ENCODE data around the gene KLK1. TPM values are rescaled to one million over a fixed set of nuclear protein-coding genes. Genes with fewer than 3 reads are reported as not detected.

Gene KLK1
- total RNA-seq, 1 experiment from 2014 or later, result not detected

DNA sequence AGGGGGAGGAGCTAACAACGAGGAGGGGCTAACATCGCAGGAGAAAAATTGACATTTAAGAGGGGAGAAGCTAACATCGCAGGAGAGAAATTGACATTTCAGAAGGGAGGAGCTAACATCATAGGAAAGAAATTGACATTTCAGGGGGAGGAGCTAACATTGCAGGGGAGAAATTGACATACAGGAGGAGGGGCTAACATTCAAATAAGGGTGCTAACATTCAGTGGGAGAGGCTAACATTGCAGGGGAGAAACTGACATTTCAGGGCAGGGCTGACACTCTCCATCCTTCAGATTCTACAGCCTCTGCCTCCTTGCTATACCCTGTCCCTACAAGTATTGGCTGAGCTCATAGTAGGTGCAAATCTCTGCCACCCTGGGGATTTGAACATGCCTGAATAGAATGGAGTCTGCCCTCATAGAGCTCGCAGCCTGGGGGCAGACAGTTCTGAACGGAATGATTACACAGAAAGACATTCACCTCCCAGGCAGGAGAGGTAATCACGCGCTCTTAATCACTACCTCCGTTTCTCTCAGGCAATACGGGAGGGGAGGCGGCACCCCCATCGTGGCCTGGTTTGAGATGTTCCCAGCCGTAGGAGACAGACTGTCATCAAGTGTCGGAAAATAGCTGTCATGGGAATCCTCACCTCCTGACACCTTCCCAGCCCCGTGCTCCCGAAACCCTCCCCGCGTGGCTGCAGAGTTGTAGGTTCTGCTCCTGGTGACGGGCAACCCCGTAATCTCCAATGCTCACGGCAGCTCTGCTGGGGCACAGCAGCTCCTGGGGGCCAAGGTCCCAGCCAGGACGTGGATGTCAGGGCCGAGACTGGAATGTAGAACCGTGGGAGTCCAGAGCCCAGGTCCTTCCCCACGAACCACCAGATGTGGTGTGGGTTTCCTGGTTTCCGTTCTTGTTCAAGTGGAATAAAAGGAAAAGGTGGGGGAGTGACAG is 43.8 kb downstream of the KLK1 start:
- Mint-ChIP-seq H3K4me1 (ENCODE audit: low read depth, unreplicated experiment) (peaks cover 19% of the 10 kb centered on the region), H3K27ac (ENCODE audit: unreplicated experiment) (no peak overlapping the region), H3K36me3 (ENCODE audit: insufficient read depth, unreplicated experiment) (peaks cover 5% of the 10 kb centered on the region), H3K9me3 (ENCODE audit: low read depth, unreplicated experiment) (peaks cover 3% of the 10 kb centered on the region), H3K4me3 (ENCODE audit: low read depth, unreplicated experiment) (no peak overlapping the region), H3K27me3 (ENCODE audit: unreplicated experiment) (peaks cover 99% of the 10 kb centered on the region)
- DNase-seq, result no peak
- TF ChIP-seq, protein P1, sequence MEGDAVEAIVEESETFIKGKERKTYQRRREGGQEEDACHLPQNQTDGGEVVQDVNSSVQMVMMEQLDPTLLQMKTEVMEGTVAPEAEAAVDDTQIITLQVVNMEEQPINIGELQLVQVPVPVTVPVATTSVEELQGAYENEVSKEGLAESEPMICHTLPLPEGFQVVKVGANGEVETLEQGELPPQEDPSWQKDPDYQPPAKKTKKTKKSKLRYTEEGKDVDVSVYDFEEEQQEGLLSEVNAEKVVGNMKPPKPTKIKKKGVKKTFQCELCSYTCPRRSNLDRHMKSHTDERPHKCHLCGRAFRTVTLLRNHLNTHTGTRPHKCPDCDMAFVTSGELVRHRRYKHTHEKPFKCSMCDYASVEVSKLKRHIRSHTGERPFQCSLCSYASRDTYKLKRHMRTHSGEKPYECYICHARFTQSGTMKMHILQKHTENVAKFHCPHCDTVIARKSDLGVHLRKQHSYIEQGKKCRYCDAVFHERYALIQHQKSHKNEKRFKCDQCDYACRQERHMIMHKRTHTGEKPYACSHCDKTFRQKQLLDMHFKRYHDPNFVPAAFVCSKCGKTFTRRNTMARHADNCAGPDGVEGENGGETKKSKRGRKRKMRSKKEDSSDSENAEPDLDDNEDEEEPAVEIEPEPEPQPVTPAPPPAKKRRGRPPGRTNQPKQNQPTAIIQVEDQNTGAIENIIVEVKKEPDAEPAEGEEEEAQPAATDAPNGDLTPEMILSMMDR (IDR thresholded peaks at IDR 0.05; ENCODE audit: unreplicated experiment), result no peak
- no TSS peak for BruUV-seq (replicated peaks)
- intact Hi-C loops (cut with micrococcal nuclease; ENCODE audit: unreplicated experiment), result no loop called here
- CTCF ChIA-PET, result interaction anchor here (0.6 to 0.9 kb wide), 3 partner anchors 25 to 349 kb away, joined by 3 to 7 read pairs (median 3); no protein-coding TSS in a partner anchor

DNA sequence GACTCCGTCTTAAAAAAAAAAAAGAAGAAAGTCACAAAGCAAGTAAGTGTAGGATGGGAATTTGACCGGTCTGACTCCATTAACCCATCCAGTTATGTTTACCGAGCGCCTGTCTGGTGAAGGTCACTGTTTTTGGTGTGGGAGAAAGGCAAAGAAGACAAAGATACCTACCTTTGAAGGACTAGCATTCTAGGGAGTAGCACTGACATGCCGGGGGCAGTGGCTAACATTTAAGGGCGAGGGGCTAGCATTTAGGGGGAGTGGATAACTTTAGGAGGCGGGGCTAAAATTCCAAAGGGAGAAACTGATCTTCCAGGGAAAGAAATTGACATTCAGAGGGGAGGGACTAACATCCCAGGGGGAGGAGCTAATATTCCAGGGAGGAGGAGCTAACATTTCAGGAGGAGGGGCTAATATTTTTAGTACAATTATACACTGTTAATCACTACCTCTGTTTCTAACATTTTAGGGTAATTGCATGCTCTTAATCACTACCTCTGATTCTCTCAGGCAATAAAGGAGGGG is 44.6 kb downstream of the KLK1 start:
- intact Hi-C loops (cut with micrococcal nuclease; ENCODE audit: unreplicated experiment), result no loop called here
- BruUV-seq (replicated peaks), result no TSS peak
- Mint-ChIP-seq H3K27ac (ENCODE audit: unreplicated experiment) (no peak overlapping the region), H3K4me3 (ENCODE audit: low read depth, unreplicated experiment) (no peak overlapping the region), H3K4me1 (ENCODE audit: low read depth, unreplicated experiment) (peaks cover 19% of the 10 kb centered on the region), H3K27me3 (ENCODE audit: unreplicated experiment) (peaks cover 99% of the 10 kb centered on the region), H3K9me3 (ENCODE audit: low read depth, unreplicated experiment) (peaks cover 3% of the 10 kb centered on the region), H3K36me3 (ENCODE audit: insufficient read depth, unreplicated experiment) (peaks cover under 1% of the 10 kb centered on the region)
- TF ChIP-seq, protein P1 (IDR thresholded peaks at IDR 0.05; ENCODE audit: unreplicated experiment), result no peak
- no peak for DNase-seq
- CTCF ChIA-PET, result interaction anchor here (0.9 to 1.3 kb wide), 3 partner anchors 54 to 422 kb away, joined by 3 to 7 read pairs (median 3); no protein-coding TSS in a partner anchor

DNA sequence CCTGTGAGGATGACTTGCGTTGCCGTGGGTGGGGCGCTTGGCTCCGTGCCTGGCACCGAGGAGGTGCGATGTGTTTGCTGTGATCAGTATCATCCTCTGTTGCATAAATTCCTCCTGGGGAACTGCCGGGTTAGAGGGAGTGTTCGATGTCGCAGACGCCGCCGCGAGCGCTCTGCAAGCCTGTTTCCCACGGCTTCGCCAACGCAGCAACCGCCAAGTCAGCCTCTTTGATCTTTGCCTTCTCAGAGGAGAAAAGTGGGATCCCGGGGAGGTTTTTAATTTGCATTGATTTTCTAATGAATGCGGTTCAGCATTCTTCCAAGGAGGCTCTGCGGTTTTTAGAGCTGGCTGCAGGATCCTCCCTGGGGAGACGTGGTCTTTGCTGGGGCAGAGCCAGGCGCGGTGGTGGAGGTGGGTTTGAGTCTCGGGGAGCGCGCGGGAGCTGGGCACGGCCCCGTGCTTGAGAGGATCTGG is 45.7 kb downstream of the KLK1 start:
- Mint-ChIP-seq H3K4me3 (ENCODE audit: low read depth, unreplicated experiment) (no peak overlapping the region), H3K4me1 (ENCODE audit: low read depth, unreplicated experiment) (peaks cover 19% of the 10 kb centered on the region), H3K27ac (ENCODE audit: unreplicated experiment) (no peak overlapping the region), H3K27me3 (ENCODE audit: unreplicated experiment) (peaks cover 100% of the 10 kb centered on the region), H3K36me3 (ENCODE audit: insufficient read depth, unreplicated experiment) (peaks cover 5% of the 10 kb centered on the region), H3K9me3 (ENCODE audit: low read depth, unreplicated experiment) (peaks cover 3% of the 10 kb centered on the region)
- CTCF ChIA-PET, result interaction anchor here (0.6 to 1.3 kb wide), 4 partner anchors 12 to 421 kb away, joined by 3 to 5 read pairs (median 3); no protein-coding TSS in a partner anchor
- TF ChIP-seq, protein P1 (IDR thresholded peaks at IDR 0.05; ENCODE audit: unreplicated experiment), result no peak
- DNase-seq, result no peak
- intact Hi-C loops (cut with micrococcal nuclease; ENCODE audit: unreplicated experiment), result no loop called here
- no TSS peak for BruUV-seq (replicated peaks)

DNA sequence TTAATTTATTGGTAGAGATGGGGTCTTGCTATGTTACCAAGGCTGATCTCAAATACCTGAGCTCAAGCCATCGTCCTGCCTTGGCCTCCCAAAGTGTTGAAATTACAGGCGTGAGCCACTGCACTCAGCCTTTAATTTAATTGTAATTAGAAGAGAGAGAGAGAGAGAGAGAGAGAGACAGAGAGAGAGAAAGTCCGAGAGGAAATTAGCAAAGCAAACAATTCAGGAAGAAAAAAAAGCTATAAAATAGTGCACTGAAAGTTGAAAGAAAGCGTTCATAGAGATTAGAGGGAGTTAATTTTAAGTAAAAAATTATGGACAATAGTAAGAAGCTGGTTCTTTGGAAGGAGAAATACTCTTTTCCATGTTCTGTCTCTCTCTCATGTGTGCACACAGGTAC is 46.3 kb downstream of the KLK1 start:
- H3K27me3 Mint-ChIP-seq (ENCODE audit: unreplicated experiment), result peaks cover 94% of the 10 kb centered on the region
- H3K4me3 Mint-ChIP-seq (ENCODE audit: low read depth, unreplicated experiment), result no peak overlapping the region
- intact Hi-C loops (cut with micrococcal nuclease; ENCODE audit: unreplicated experiment), result no loop called here
- H3K4me1 Mint-ChIP-seq (ENCODE audit: low read depth, unreplicated experiment), result peaks cover 19% of the 10 kb centered on the region
- BruUV-seq (replicated peaks), result no TSS peak
- H3K27ac Mint-ChIP-seq (ENCODE audit: unreplicated experiment), result no peak overlapping the region
- H3K9me3 Mint-ChIP-seq (ENCODE audit: low read depth, unreplicated experiment), result peaks cover 3% of the 10 kb centered on the region
- TF ChIP-seq, protein P1 (IDR thresholded peaks at IDR 0.05; ENCODE audit: unreplicated experiment), result no peak
- no peak for DNase-seq
- peaks cover 5% of the 10 kb centered on the region for H3K36me3 Mint-ChIP-seq (ENCODE audit: insufficient read depth, unreplicated experiment)
- CTCF ChIA-PET, result interaction anchor here (0.6 to 1.0 kb wide), 4 partner anchors 11 to 292 kb away, joined by 3 to 5 read pairs (median 4); no protein-coding TSS in a partner anchor

Measured in Calu3 (cell line).